Coronary artery (tissue), 2 donors: ENCODE results near the gene ALKBH5.

ENCODE experiments used
- DNase-seq: peaks from one replicate; pipeline ENCODE4 v3.0.0-alpha.2; 2017; ENCODE audit warnings: low spot score
- H3K27ac ChIP-seq, 2 donors: fragments of 200-600 bp; sonication (generic); one replicate each; pipeline ENCODE4 v1.5.1; 2016 to 2019
- H3K4me3 ChIP-seq: fragments of 200-600 bp; sonication (generic); 2 replicates; pipeline ENCODE4 v1.5.1; 2016; ENCODE audit warnings: mild to moderate bottlenecking, moderate library complexity
- CTCF ChIP-seq: fragments of 200-600 bp; sonication (generic); IDR thresholded peaks from one replicate; pipeline ENCODE4 v1.5.1; 2019; ENCODE audit warnings: antibody characterized with exemption

The ALKBH5 gene

GRCh38 chr17:18217412-18218015, 33.9 kb downstream of the ALKBH5 start:
- DNase-seq, result no peak
- Histone ChIP-seq H3K27ac (no peak overlapping the region), H3K4me3 (no peak overlapping the region)
- TF ChIP-seq CTCF, result peak; percentile 72

GRCh38 chr17:18218756-18219415, 35.3 kb downstream of the ALKBH5 start:
- no peak for TF ChIP-seq CTCF
- Histone ChIP-seq H3K27ac (peak overlapping the region in 1 of 2 donors; percentile 28), H3K4me3 (no peak overlapping the region)
- no peak for DNase-seq

- peak overlapping the region in 1 of 2 donors; percentile 81 for H3K27ac ChIP-seq
- TF ChIP-seq CTCF, result no peak
- no peak for DNase-seq
Measured at GRCh38 chr17:18224053-18224386, 40.4 kb downstream of the ALKBH5 start.

GRCh38 chr17:18224387-18225120, 40.9 kb downstream of the ALKBH5 start:
- no peak for TF ChIP-seq CTCF
- Histone ChIP-seq H3K27ac (peak overlapping the region; percentile 24 to 81), H3K4me3 (peak overlapping the region; percentile 68)
- DNase-seq, result no peak

More at GRCh38 chr17:18224053-18224386, 40.4 kb downstream of the ALKBH5 start:
- H3K4me3 ChIP-seq, result no peak overlapping the region

- peak within 1 kb of the TSS; percentile 24 to 91 for H3K27ac ChIP-seq
- DNase-seq, result peak; percentile 96
- TF ChIP-seq CTCF, result no peak
- H3K4me3 ChIP-seq, result peak within 1 kb of the TSS; percentile 93
Measured at GRCh38 chr17:18225121-18225641, 41.6 kb downstream of the ALKBH5 start, which contains the start of gene LLGL1. TSS of gene LLGL1 (plus strand) at chr17:18225635. CDS start at chr17:18225683, 48 bp downstream.

GRCh38 chr17:18225642-18226283, 42.1 kb downstream of the ALKBH5 start:
- no peak for TF ChIP-seq CTCF
- peak overlapping the region; percentile 93 for H3K4me3 ChIP-seq
- H3K27ac ChIP-seq, result peak overlapping the region; percentile 24 to 91
- DNase-seq, result no peak
